B cell (primary cell): ENCODE measurements around the gene ESR1. TPM values are rescaled to one million over a fixed set of nuclear protein-coding genes. Genes with fewer than 3 reads are reported as not detected.

Experiments used
- ATAC-seq: fragments of 200-7000 bp; cut with Tn5 transposase; one replicate; pipeline ENCODE4 v1.10.0; 2021; ENCODE audit warnings: low read depth, mild to moderate bottlenecking, moderate number of reproducible peaks, moderate library complexity
- CTCF ChIA-PET: fragments of 350-600 bp; sonication (Branson Sonifier 250); formaldehyde crosslinking; loops from one replicate; lab custom pipeline; 2021; ENCODE audit warnings: antibody characterized with exemption, inconsistent platforms; lab: Charles Lee
- POLR2A ChIA-PET: fragments of 350-600 bp; sonication (Branson Sonifier 250); formaldehyde crosslinking; loops from one replicate; lab custom pipeline; 2021; ENCODE audit warnings: antibody characterized with exemption; lab: Charles Lee
- DNase-seq: peaks from one replicate; pipeline ENCODE4 v3.0.0; 2013
- H2AFZ ChIP-seq: 2 replicates; pipeline ENCODE4 v1.6.1; 2012; ENCODE audit warnings: mild to moderate bottlenecking, low read depth, low read length; ENCODE audit not compliant: insufficient read depth, poor library complexity, severe bottlenecking
- H3K27ac ChIP-seq, 2 donors: 1 replicate in 1 of 2; 2 replicates in 1 of 2; pipeline ENCODE4 v1.5.1; 2012 to 2013; ENCODE audit warnings: low read length in 2 of 2, mild to moderate bottlenecking in 2 of 2, moderate library complexity in 1 of 2
- H3K27me3 ChIP-seq, 4 experiments: fragments of 200-600 bp in 1 of 4; sonication (generic) in 1 of 4; replicated peaks in 1 of 4; 1 replicate in 2 of 4; 2 replicates in 2 of 4; pipeline versions ENCODE4 v1.6.1 to v1.7.0; 2013 to 2016; ENCODE audit warnings: low read length in 3 of 4, mild to moderate bottlenecking in 2 of 4, mixed read lengths in 1 of 4, moderate library complexity in 1 of 4; ENCODE audit not compliant: insufficient read depth in 4 of 4, control insufficient read depth in 3 of 4; ENCODE audit errors: control extremely low read depth in 1 of 4
- H3K36me3 ChIP-seq, 2 experiments: replicated peaks in 1 of 2; 1 replicate in 1 of 2; 2 replicates in 1 of 2; pipeline versions ENCODE4 v1.6.1 to v1.7.1; 2013; ENCODE audit warnings: low read length in 1 of 2; ENCODE audit not compliant: insufficient read depth in 2 of 2, control insufficient read depth in 1 of 2; ENCODE audit errors: control extremely low read depth in 1 of 2, extremely low read depth in 1 of 2
- H3K4me1 ChIP-seq, 2 donors: fragments of 200-600 bp in 1 of 2; sonication (generic) in 1 of 2; 1 replicate in 1 of 2; 2 replicates in 1 of 2; pipeline versions ENCODE4 v1.5.1 to v1.6.1; 2013 to 2017; ENCODE audit warnings: low read length in 2 of 2; ENCODE audit not compliant: control insufficient read depth in 2 of 2, insufficient read depth in 2 of 2
- H3K4me2 ChIP-seq: replicated peaks from 2 replicates; pipeline ENCODE3; 2012; ENCODE audit warnings: mild to moderate bottlenecking, low read depth, low read length; ENCODE audit not compliant: poor library complexity, severe bottlenecking
- H3K4me3 ChIP-seq, 5 experiments: fragments of 200-600 bp in 1 of 5; sonication (generic) in 1 of 5; 1 replicate in 3 of 5; 2 replicates in 2 of 5; pipeline versions ENCODE4 v1.5.1 to v1.7.0; 2011 to 2016; ENCODE audit warnings: low read length in 4 of 5, mild to moderate bottlenecking in 4 of 5, low read depth in 2 of 5, control low read depth in 1 of 5, moderate library complexity in 1 of 5; ENCODE audit not compliant: insufficient read depth in 1 of 5; ENCODE audit errors: control extremely low read depth in 1 of 5, extremely low read depth in 1 of 5
- H3K79me2 ChIP-seq: fragments of 200-600 bp; sonication (generic); one replicate; pipeline ENCODE4 v1.6.0; 2016; ENCODE audit warnings: low read length; ENCODE audit not compliant: control insufficient read depth, insufficient read depth
- H3K9ac ChIP-seq: fragments of 200-600 bp; sonication (generic); 2 replicates; pipeline ENCODE4 v1.6.1; 2017; ENCODE audit warnings: mild to moderate bottlenecking, low read length, moderate library complexity
- H3K9me3 ChIP-seq, 3 donors: one replicate each; pipeline versions ENCODE4 v1.6.1 to v1.7.1; 2013; ENCODE audit warnings: low read length in 2 of 3; ENCODE audit not compliant: control insufficient read depth in 2 of 3, insufficient read depth in 1 of 3; ENCODE audit errors: control extremely low read depth in 1 of 3
- H4K20me1 ChIP-seq: 2 replicates; pipeline ENCODE4 v1.6.0; 2012; ENCODE audit warnings: mild to moderate bottlenecking, low read length; ENCODE audit not compliant: insufficient read depth, control insufficient read depth, poor library complexity, severe bottlenecking
- H3K27ac Mint-ChIP-seq: one replicate; pipeline ENCODE4 v1.8.0; 2021; ENCODE audit warnings: mixed read lengths
- H3K27me3 Mint-ChIP-seq: one replicate; pipeline ENCODE4 v1.8.0; 2021; ENCODE audit warnings: mixed read lengths
- H3K4me1 Mint-ChIP-seq: one replicate; pipeline ENCODE4 v1.8.0; 2021; ENCODE audit warnings: mixed read lengths
- H3K4me3 Mint-ChIP-seq: one replicate; pipeline ENCODE4 v1.8.0; 2021; ENCODE audit warnings: mixed read lengths
- H3K9me3 Mint-ChIP-seq: one replicate; pipeline ENCODE4 v1.8.0; 2022; ENCODE audit warnings: mixed read lengths; ENCODE audit not compliant: insufficient read depth
- EZH2 ChIP-seq: IDR thresholded peaks from 2 replicates; pipeline ENCODE4 v1.6.1; 2012; ENCODE audit warnings: borderline replicate concordance, low read depth, mild to moderate bottlenecking, moderate library complexity, low read length; ENCODE audit not compliant: insufficient read depth, poor library complexity, severe bottlenecking
- WGBS: methylation state at CpG from one replicate; pipeline ENCODE4 v1.1.5; 2013; ENCODE audit warnings: missing lambda C conversion rate; ENCODE audit not compliant: insufficient coverage; 5-methylcytosine and 5-hydroxymethylcytosine counted together
- intact Hi-C: fragments of 100-400 bp; cut with micrococcal nuclease; formaldehyde crosslinking; loops from one replicate; pipeline ENCODE4 v1.10.0; 2022
- polyA plus RNA-seq: library from polyadenylated mRNA; depleted of rRNA; stranded (reverse); fragments of >200 nt; gene quantifications from 2 replicates; pipeline ENCODE4 v1.2.3, GENCODE V29; 2012
- total RNA-seq, 2 donors: library from RNA; stranded (reverse); fragments of 120-200 nt in 1 of 2; gene quantifications; 1 replicate in 1 of 2; 2 replicates in 1 of 2; pipeline versions ENCODE4 v1.2.3 to v1.2.4, GENCODE V29; 2013 to 2022
- TF ChIP-seq, protein P1 (sequence below): fragments of 200-600 bp; IDR thresholded peaks from one replicate; pipeline ENCODE4 v1.8.0; 2022; ENCODE audit warnings: antibody characterized with exemption, mild to moderate bottlenecking

ESR1 gene
- total and polyA plus RNA-seq, 2 donors (not counting 1 experiment from before 2014, with no cell fraction given): 0.46 to 5.9 TPM

DNA sequence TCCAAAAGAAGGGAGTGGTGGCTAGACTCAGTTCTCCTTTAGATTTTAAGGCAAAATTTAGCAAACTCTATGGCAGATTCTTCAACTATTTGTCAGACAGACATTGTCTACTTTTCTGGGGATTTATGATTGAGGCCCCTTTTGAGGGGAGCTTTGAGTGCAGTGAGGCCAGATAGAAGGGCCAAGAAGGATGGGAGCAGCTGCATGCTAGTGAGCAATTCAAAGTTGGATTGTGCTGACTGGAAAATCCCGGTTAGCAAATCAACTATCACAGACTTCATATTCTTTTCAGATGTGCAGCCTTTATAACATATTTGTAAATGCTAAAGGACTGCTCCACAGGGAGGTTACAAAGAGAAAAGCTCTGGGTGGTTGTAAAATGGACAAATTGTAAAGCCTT, 35.0 kb upstream of the ESR1 start:
- no peak overlapping the region for H2AFZ ChIP-seq
- POLR2A ChIA-PET: no interaction called here
- Mint-ChIP-seq H3K9me3 (no peaks in the 10 kb centered on the region), H3K27me3 (no peaks in the 10 kb centered on the region), H3K4me1 (no peaks in the 10 kb centered on the region), H3K27ac (no peak overlapping the region), H3K4me3 (no peak overlapping the region)
- no peak for TF ChIP-seq EZH2
- TF ChIP-seq, protein P1, sequence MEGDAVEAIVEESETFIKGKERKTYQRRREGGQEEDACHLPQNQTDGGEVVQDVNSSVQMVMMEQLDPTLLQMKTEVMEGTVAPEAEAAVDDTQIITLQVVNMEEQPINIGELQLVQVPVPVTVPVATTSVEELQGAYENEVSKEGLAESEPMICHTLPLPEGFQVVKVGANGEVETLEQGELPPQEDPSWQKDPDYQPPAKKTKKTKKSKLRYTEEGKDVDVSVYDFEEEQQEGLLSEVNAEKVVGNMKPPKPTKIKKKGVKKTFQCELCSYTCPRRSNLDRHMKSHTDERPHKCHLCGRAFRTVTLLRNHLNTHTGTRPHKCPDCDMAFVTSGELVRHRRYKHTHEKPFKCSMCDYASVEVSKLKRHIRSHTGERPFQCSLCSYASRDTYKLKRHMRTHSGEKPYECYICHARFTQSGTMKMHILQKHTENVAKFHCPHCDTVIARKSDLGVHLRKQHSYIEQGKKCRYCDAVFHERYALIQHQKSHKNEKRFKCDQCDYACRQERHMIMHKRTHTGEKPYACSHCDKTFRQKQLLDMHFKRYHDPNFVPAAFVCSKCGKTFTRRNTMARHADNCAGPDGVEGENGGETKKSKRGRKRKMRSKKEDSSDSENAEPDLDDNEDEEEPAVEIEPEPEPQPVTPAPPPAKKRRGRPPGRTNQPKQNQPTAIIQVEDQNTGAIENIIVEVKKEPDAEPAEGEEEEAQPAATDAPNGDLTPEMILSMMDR: no peak
- no CpG with 5 or more reads among the region's 1 CpG for WGBS
- CTCF ChIA-PET: no interaction called here
- H3K9ac ChIP-seq: no peak overlapping the region
- no peak overlapping the region for H3K27ac ChIP-seq
- intact Hi-C loops: no loop called here
- DNase-seq: no peak
- H3K36me3 ChIP-seq: no peaks in the 10 kb centered on the region
- no peaks in the 10 kb centered on the region for H3K9me3 ChIP-seq
- no peaks in the 10 kb centered on the region for H3K79me2 ChIP-seq
- no peak for ATAC-seq
- no peaks in the 10 kb centered on the region for H3K4me1 ChIP-seq
- H3K4me3 ChIP-seq: no peak overlapping the region
- H4K20me1 ChIP-seq: no peaks in the 10 kb centered on the region
- no peaks in the 10 kb centered on the region for H3K27me3 ChIP-seq
- H3K4me2 ChIP-seq: no peak overlapping the region

DNA sequence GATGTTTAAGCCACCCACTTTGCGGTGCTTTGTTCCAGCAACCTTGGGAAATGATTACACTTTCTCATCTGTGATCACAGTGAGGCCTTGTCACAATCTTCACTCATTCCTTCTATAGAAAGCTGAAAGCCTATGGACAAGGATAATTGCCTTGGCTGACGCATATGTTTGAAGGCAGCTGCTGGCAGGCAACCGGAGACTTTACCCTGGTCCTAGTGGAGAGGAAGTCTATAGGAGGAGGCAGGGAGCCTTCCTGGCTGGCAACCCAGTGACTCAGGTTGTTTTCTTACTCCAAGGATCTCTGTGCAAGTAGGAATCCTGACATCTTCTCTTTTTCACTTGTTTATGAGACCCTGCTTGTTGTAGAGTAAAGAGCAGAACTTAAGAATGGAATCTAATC, 34.1 kb upstream of the ESR1 start:
- ChIA-PET CTCF (no interaction called here), POLR2A (no interaction called here)
- intact Hi-C loops: no loop called here
- ATAC-seq (no peak), DNase-seq (no peak)
- Mint-ChIP-seq H3K9me3 (no peaks in the 10 kb centered on the region), H3K4me3 (no peak overlapping the region), H3K27me3 (no peaks in the 10 kb centered on the region), H3K27ac (no peak overlapping the region), H3K4me1 (no peaks in the 10 kb centered on the region)
- Histone ChIP-seq H3K9ac (no peak overlapping the region), H2AFZ (no peak overlapping the region), H3K4me1 (no peaks in the 10 kb centered on the region), H3K27me3 (no peaks in the 10 kb centered on the region), H3K79me2 (no peaks in the 10 kb centered on the region), H3K9me3 (no peaks in the 10 kb centered on the region), H3K36me3 (no peaks in the 10 kb centered on the region), H4K20me1 (no peaks in the 10 kb centered on the region), H3K4me2 (no peak overlapping the region), H3K4me3 (no peak overlapping the region), H3K27ac (no peak overlapping the region)
- 100% methylated on average over 3 of the region's 3 CpGs for WGBS
- TF ChIP-seq EZH2: no peak
- TF ChIP-seq, protein P1: no peak
